ENCODE results near the gene COX4I2.
A peak's percentile ranks its signal among the peaks of the same experiment; 100 is the strongest.
"Not testable (repeated sequence)": the region's sequence is repeated elsewhere in the genome, so short reads cannot be mapped to it uniquely, and the experiment has no call there.

The COX4I2 gene

DNA sequence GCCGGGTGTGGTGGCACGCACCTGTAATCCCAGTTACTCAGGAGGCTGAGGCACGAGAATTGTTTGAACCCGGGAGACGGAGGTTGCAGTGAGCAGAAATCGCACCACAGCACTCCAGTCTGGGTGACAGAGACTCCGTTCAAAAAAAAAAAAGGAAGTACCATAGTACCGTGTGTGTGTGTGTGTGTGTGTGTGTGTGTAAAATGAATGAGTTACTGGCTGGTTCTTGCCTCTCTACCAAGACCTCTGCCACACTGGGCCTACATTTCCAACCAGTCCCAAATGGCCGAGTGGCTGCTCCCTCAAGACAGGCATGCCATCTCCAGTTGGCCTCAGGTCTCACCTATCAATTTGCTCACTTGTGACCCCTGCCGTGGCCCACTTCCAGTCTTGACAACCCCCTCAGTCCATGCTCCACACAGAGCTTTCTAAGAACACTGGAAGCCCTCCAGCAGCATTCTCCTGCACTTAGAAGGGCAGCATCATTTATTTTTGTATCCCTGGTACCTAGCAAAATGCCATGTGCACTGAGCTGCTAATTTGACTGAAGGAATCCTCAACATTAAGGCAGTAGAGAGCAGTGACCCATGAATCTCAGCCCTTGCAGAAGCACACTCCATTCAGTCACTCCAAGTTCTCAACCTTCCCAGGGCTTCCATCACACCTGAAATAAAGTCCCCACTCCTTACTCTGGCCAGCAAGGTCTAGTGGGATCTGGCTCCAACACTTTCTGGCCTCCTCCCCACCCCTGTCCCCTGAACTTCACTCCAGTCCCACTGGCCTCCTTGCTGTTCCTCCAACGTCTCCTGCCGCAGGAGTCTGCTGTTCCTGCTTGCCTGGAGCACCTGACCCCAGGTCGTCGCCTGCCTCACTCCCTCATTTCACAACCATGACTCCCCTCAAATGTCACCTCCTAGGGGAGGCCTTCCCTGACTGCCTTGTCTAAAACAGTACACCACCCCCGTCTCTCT, 29.9 kb downstream of the COX4I2 start:
- DNase-seq (ENCODE audit: low spot score), result no peak
- Histone ChIP-seq H3K4me3 (no peak overlapping the region), H3K27ac (peak overlapping the region; percentile 94 to 98)
- no peak for TF ChIP-seq CTCF (IDR thresholded peaks at IDR 0.05)

DNA sequence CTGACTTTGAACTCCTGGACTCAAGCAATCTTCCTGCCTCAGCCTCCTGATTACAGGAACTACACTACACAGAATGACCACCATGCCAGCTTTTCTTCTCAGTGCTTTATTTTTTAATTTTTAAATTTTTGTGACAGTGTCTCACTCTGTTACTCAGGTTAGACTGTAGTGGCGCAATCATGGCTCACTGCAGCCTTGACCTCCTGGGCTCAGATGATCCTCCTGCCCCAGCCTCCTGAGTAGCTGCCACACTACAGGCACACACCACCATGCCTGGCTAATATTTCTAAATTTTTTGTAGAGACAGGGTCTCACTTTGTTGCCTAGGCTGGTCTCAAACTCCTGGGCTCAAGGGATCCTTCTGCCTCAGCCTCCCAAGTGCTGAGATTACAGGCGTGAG, 31.2 kb downstream of the COX4I2 start:
- DNase-seq (ENCODE audit: low spot score), result not testable (repeated sequence)
- H3K27ac ChIP-seq, result peak overlapping the region; percentile 94 to 98

GRCh38 chr20:31669876-31670275, 32.2 kb downstream of the COX4I2 start:
- no peak for DNase-seq (ENCODE audit: low spot score)
- TF ChIP-seq CTCF (IDR thresholded peaks at IDR 0.05), result no peak
- H3K4me3 ChIP-seq, result peak overlapping the region; percentile 29
- H3K27ac ChIP-seq, result peak overlapping the region; percentile 94 to 98

More for the DNA sequence above, 31.2 kb downstream of the COX4I2 start:
- H3K4me3 ChIP-seq, result not testable (repeated sequence)

DNA sequence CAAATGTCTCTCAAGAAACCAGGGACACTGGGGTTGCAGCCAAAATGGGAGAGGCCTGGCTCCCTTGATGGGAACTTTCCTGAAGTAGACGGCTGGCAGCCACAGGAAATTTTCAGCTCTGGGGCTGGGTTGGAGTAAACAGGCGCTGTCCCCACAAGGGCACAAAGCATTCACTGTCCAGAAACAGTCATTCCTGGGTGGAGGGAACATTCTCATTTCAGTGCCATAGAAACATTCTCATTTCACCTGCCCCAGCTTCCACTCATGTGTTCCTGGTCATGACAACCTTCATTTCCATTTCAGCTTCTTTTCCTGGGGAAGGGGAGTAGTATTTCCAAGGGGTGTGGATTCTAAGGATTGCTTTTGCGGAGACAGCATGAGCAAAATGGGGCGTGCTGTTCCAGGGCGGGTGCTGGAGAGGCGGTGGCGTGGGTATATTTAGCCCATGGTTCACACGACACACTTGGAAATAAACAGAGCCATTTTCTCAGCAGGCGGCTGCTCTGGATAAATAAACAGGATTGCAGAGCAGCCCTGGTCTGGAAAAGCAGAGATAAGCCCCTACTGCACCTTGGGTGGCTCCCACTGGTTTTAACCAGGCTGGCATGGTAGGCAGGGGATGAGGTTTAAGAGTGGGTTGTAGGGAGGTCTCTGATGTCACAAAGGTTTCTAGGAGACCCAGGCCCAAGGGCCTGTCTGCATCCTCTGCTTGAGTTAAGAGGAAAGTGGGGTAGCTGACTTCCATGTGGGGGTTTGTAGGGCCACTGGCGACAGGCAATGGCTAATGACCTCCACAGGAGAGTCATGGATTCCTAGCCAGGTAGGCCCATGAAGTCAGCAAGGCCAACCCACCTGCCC, 32.9 kb downstream of the COX4I2 start:
- H3K27ac ChIP-seq, result peak overlapping the region; percentile 94 to 98
- H3K4me3 ChIP-seq, result peak overlapping the region; percentile 29
- no peak for TF ChIP-seq CTCF (IDR thresholded peaks at IDR 0.05)
- DNase-seq (ENCODE audit: low spot score), result peak; percentile 90

DNA sequence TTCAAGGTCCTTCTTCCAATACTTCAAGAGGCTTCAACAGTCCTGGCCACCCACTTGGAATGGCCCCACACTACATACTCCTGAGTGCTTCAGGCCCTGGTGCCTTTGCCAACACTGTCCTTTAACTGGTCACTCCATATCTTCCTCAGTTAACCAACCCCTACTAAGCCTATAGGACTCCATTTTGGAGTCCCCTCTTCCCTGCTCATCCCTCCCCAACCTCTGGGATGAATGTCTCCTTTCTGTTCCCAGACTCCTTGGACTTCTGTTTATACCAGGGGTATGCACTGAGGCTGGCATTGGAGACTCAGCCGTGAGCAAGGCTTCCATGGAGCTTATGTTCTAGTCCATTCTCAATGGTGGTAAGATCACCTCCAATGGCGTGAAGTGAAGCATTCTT, 33.6 kb downstream of the COX4I2 start:
- no peak for DNase-seq (ENCODE audit: low spot score)
- TF ChIP-seq CTCF (IDR thresholded peaks at IDR 0.05), result no peak
- H3K4me3 ChIP-seq, result no peak overlapping the region
- H3K27ac ChIP-seq, result peak overlapping the region; percentile 94 to 98

GRCh38 chr20:31673435-31673834, 35.7 kb downstream of the COX4I2 start:
- no peak overlapping the region for H3K4me3 ChIP-seq
- H3K27ac ChIP-seq, result peak overlapping the region; percentile 82 to 98
- DNase-seq (ENCODE audit: low spot score), result no peak
- TF ChIP-seq CTCF (IDR thresholded peaks at IDR 0.05), result no peak

GRCh38 chr20:31673943-31674463, 36.3 kb downstream of the COX4I2 start:
- Histone ChIP-seq H3K27ac (peak overlapping the region; percentile 82 to 98), H3K4me3 (no peak overlapping the region)
- DNase-seq (ENCODE audit: low spot score), result no peak
- TF ChIP-seq CTCF (IDR thresholded peaks at IDR 0.05), result no peak
